ENCODE data around the gene SERPINE3.

SERPINE3 gene

DNA sequence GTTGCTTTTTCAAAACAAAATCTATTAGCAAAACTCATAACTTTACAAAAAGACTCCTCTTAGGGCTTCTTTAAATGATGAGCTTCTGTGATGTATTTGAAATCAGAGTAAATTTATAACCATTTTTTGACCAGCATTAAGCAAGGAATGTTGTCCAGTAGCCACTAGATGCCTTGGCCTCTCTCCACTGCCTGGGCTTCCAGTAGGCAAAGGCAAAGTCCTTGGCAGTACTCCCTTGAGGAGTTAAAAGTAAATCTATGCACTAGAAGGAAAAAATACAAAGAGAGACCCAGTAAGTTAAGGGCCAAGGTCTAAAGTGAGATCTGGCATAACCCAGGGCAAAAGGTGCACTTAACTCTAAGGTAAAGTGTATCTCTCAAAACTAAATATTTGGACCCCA is 9.5 kb downstream of the SERPINE3 start:
- no peak for DNase-seq (ENCODE audit: low spot score in 2 of 2)
- no peaks in the 10 kb centered on the region for H3K27me3 Mint-ChIP-seq
- H3K27ac Mint-ChIP-seq (ENCODE audit: low read depth), result no peak overlapping the region
- H3K4me3 Mint-ChIP-seq, result no peak overlapping the region
- H3K4me1 Mint-ChIP-seq, result no peaks in the 10 kb centered on the region
- H3K9me3 Mint-ChIP-seq, result no peaks in the 10 kb centered on the region
- H3K36me3 Mint-ChIP-seq (ENCODE audit: insufficient read depth), result peaks cover 3% of the 10 kb centered on the region
- no peak for ATAC-seq (replicated peaks; ENCODE audit: extremely low read depth, poor library complexity, severe bottlenecking)

GRCh38 chr13:51355217-51355616 is 15.7 kb downstream of the SERPINE3 start:
- Mint-ChIP-seq H3K4me3 (no peak overlapping the region), H3K36me3 (ENCODE audit: insufficient read depth) (no peaks in the 10 kb centered on the region), H3K9me3 (no peaks in the 10 kb centered on the region), H3K27me3 (no peaks in the 10 kb centered on the region), H3K27ac (ENCODE audit: low read depth) (no peak overlapping the region), H3K4me1 (no peaks in the 10 kb centered on the region)
- ATAC-seq (replicated peaks; ENCODE audit: extremely low read depth, poor library complexity, severe bottlenecking) (no peak), DNase-seq (ENCODE audit: low spot score in 2 of 2) (no peak)

DNA sequence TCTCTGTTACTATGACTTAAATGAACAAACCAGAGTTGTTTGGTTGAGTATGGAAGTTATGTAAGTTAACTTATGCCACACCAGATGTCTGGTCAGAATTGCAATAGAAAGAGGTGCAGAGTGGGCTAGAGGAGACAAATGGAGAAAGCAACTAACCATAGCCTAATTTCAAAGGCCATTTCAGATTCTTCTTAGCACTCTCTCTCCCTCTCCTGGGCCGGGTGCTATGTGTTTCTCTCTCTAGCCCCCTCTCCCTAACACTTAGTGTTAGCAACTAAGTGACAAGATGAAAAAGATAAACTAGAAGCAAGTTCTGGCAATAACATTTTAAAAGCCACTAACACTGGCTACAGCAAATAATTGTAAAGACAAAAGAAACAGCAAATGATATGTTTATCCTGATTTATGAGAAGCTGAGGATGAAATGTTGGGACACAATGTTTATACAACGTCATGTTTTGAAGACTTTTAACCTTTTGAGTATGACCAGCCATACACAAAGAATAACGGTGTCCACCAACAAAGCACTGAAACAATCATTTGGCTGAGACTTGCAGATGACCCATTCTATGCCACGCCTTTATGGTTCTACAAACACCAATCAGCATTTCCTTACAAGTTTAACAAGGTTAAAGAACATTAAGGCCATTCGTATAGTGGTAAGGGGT is 18.6 kb downstream of the SERPINE3 start:
- Mint-ChIP-seq H3K4me3 (no peak overlapping the region), H3K27me3 (no peaks in the 10 kb centered on the region), H3K36me3 (ENCODE audit: insufficient read depth) (peaks cover 8% of the 10 kb centered on the region), H3K4me1 (no peaks in the 10 kb centered on the region), H3K9me3 (no peaks in the 10 kb centered on the region), H3K27ac (ENCODE audit: low read depth) (peak overlapping the region; percentile 47)
- DNase-seq (ENCODE audit: low spot score in 2 of 2) (no peak), ATAC-seq (replicated peaks; ENCODE audit: extremely low read depth, poor library complexity, severe bottlenecking) (no peak)

DNA sequence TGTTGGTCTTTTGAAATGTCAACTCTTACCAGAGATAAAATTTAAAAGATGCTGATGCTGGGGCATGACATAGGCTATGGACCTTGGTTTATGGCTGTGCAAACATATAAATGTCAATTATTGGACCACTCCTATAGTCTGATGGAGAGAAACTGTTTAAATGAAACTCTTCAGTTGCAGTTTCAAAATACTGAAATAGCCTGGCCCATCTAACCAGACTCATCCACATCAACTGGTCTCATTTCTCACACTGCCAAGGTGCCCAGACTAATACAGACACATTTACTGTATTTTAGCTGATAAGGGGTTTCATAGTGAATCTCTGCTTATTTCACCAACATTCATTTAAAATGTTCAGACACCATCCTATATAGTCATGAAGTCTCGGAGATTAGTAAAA is 19.9 kb downstream of the SERPINE3 start:
- ATAC-seq (replicated peaks; ENCODE audit: extremely low read depth, poor library complexity, severe bottlenecking) (no peak), DNase-seq (ENCODE audit: low spot score in 2 of 2) (no peak)
- no peaks in the 10 kb centered on the region for H3K4me1 Mint-ChIP-seq
- peaks cover 8% of the 10 kb centered on the region for H3K36me3 Mint-ChIP-seq (ENCODE audit: insufficient read depth)
- no peak overlapping the region for H3K4me3 Mint-ChIP-seq
- no peak overlapping the region for H3K27ac Mint-ChIP-seq (ENCODE audit: low read depth)
- H3K27me3 Mint-ChIP-seq, result no peaks in the 10 kb centered on the region
- H3K9me3 Mint-ChIP-seq, result no peaks in the 10 kb centered on the region

- no peaks in the 10 kb centered on the region for H3K27me3 Mint-ChIP-seq
- no peak overlapping the region for H3K27ac Mint-ChIP-seq (ENCODE audit: low read depth)
- H3K36me3 Mint-ChIP-seq (ENCODE audit: insufficient read depth), result peaks cover 18% of the 10 kb centered on the region
- no peak overlapping the region for H3K4me3 Mint-ChIP-seq
- DNase-seq (ENCODE audit: low spot score in 2 of 2), result no peak
- ATAC-seq (replicated peaks; ENCODE audit: extremely low read depth, poor library complexity, severe bottlenecking), result no peak
- no peaks in the 10 kb centered on the region for H3K4me1 Mint-ChIP-seq
- H3K9me3 Mint-ChIP-seq, result no peaks in the 10 kb centered on the region
Measured at GRCh38 chr13:51360489-51360888, 21.0 kb downstream of the SERPINE3 start.

DNA sequence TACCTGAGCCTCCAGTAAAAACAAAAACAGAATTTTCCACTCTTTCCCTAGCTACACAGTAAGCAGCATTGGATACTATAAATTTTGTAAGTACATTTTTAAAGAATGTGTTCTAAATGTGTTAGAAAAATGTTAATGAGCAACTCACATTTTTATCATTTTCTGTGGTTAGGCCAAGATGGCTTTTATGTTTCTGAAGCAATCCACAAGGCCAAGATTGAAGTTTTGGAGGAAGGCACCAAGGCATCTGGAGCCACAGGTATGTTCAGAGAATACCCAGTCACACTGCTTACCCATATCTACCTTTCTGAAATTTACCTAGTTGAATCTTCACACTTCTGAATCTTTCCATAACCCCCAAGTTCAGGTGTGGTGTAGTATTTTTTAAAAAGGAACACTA is 21.6 kb downstream of the SERPINE3 start:
- no peak for ATAC-seq (replicated peaks; ENCODE audit: extremely low read depth, poor library complexity, severe bottlenecking)
- H3K4me3 Mint-ChIP-seq, result no peak overlapping the region
- DNase-seq (ENCODE audit: low spot score in 2 of 2), result no peak
- no peaks in the 10 kb centered on the region for H3K9me3 Mint-ChIP-seq
- no peaks in the 10 kb centered on the region for H3K4me1 Mint-ChIP-seq
- H3K27ac Mint-ChIP-seq (ENCODE audit: low read depth), result peak overlapping the region; percentile 62
- peaks cover 23% of the 10 kb centered on the region for H3K36me3 Mint-ChIP-seq (ENCODE audit: insufficient read depth)
- no peaks in the 10 kb centered on the region for H3K27me3 Mint-ChIP-seq

- ATAC-seq (replicated peaks; ENCODE audit: extremely low read depth, poor library complexity, severe bottlenecking), result no peak
- Mint-ChIP-seq H3K36me3 (ENCODE audit: insufficient read depth) (peaks cover 34% of the 10 kb centered on the region), H3K4me3 (no peak overlapping the region), H3K27ac (ENCODE audit: low read depth) (no peak overlapping the region), H3K4me1 (no peaks in the 10 kb centered on the region), H3K27me3 (no peaks in the 10 kb centered on the region), H3K9me3 (no peaks in the 10 kb centered on the region)
- DNase-seq (ENCODE audit: low spot score in 2 of 2), result no peak
Measured at GRCh38 chr13:51363625-51364024, 24.1 kb downstream of the SERPINE3 start.

- no peak overlapping the region for H3K27ac Mint-ChIP-seq (ENCODE audit: low read depth)
- no peaks in the 10 kb centered on the region for H3K4me1 Mint-ChIP-seq
- H3K4me3 Mint-ChIP-seq, result no peak overlapping the region
- ATAC-seq (replicated peaks; ENCODE audit: extremely low read depth, poor library complexity, severe bottlenecking) (no peak), DNase-seq (ENCODE audit: low spot score in 2 of 2) (no peak)
- peaks cover 43% of the 10 kb centered on the region for H3K36me3 Mint-ChIP-seq (ENCODE audit: insufficient read depth)
- H3K9me3 Mint-ChIP-seq, result no peaks in the 10 kb centered on the region
- no peaks in the 10 kb centered on the region for H3K27me3 Mint-ChIP-seq
Measured at GRCh38 chr13:51364404-51365008, 25.0 kb downstream of the SERPINE3 start.

GRCh38 chr13:51370116-51370515 is 30.6 kb downstream of the SERPINE3 start:
- no peaks in the 10 kb centered on the region for H3K4me1 Mint-ChIP-seq
- H3K4me3 Mint-ChIP-seq, result no peak overlapping the region
- no peaks in the 10 kb centered on the region for H3K9me3 Mint-ChIP-seq
- no peaks in the 10 kb centered on the region for H3K27me3 Mint-ChIP-seq
- H3K36me3 Mint-ChIP-seq (ENCODE audit: insufficient read depth), result peaks cover 45% of the 10 kb centered on the region
- peak overlapping the region; percentile 0 for H3K27ac Mint-ChIP-seq (ENCODE audit: low read depth)
- ATAC-seq (replicated peaks; ENCODE audit: extremely low read depth, poor library complexity, severe bottlenecking) (no peak), DNase-seq (ENCODE audit: low spot score in 2 of 2) (no peak)

DNA sequence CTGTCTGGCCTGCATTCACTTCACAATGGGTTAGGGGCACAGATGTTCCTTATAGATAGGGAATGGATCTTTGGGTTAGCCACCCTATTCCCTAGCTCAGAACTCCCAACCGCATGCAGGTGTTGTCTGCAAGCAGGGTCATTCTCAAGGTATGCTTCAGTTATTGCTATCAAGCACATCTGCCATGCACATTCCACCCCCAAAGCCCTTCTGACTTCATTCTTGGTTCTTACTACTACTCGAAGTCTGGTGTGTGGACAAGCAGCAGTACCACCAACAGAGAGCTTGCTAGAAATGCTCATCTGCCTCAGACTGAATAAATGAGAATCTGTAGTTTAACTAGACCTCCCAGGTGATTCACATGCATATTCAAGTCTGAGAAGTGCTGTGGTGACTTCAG is 31.3 kb downstream of the SERPINE3 start:
- Mint-ChIP-seq H3K4me1 (no peaks in the 10 kb centered on the region), H3K4me3 (no peak overlapping the region), H3K36me3 (ENCODE audit: insufficient read depth) (peaks cover 45% of the 10 kb centered on the region), H3K27ac (ENCODE audit: low read depth) (no peak overlapping the region), H3K27me3 (no peaks in the 10 kb centered on the region), H3K9me3 (no peaks in the 10 kb centered on the region)
- ATAC-seq (replicated peaks; ENCODE audit: extremely low read depth, poor library complexity, severe bottlenecking) (no peak), DNase-seq (ENCODE audit: low spot score in 2 of 2) (no peak)

- Mint-ChIP-seq H3K36me3 (ENCODE audit: insufficient read depth) (peaks cover 45% of the 10 kb centered on the region), H3K9me3 (no peaks in the 10 kb centered on the region), H3K27ac (ENCODE audit: low read depth) (no peak overlapping the region), H3K4me1 (no peaks in the 10 kb centered on the region), H3K27me3 (no peaks in the 10 kb centered on the region), H3K4me3 (no peak overlapping the region)
- ATAC-seq (replicated peaks; ENCODE audit: extremely low read depth, poor library complexity, severe bottlenecking) (no peak), DNase-seq (ENCODE audit: low spot score in 2 of 2) (no peak)
Measured at GRCh38 chr13:51371768-51372399, 32.4 kb downstream of the SERPINE3 start.

GRCh38 chr13:51373451-51373850 is 34.0 kb downstream of the SERPINE3 start:
- H3K4me1 Mint-ChIP-seq, result no peaks in the 10 kb centered on the region
- H3K36me3 Mint-ChIP-seq (ENCODE audit: insufficient read depth), result peaks cover 51% of the 10 kb centered on the region
- DNase-seq (ENCODE audit: low spot score in 2 of 2) (no peak), ATAC-seq (replicated peaks; ENCODE audit: extremely low read depth, poor library complexity, severe bottlenecking) (no peak)
- no peaks in the 10 kb centered on the region for H3K9me3 Mint-ChIP-seq
- H3K27me3 Mint-ChIP-seq, result no peaks in the 10 kb centered on the region
- no peak overlapping the region for H3K27ac Mint-ChIP-seq (ENCODE audit: low read depth)
- no peak overlapping the region for H3K4me3 Mint-ChIP-seq

GRCh38 chr13:51380269-51380668 is 40.8 kb downstream of the SERPINE3 start:
- Mint-ChIP-seq H3K27ac (ENCODE audit: low read depth) (peak overlapping the region; percentile 46), H3K27me3 (no peaks in the 10 kb centered on the region), H3K9me3 (no peaks in the 10 kb centered on the region), H3K4me3 (no peak overlapping the region), H3K4me1 (no peaks in the 10 kb centered on the region), H3K36me3 (ENCODE audit: insufficient read depth) (peaks cover 40% of the 10 kb centered on the region)
- no peak for DNase-seq (ENCODE audit: low spot score in 2 of 2)
- ATAC-seq (replicated peaks; ENCODE audit: extremely low read depth, poor library complexity, severe bottlenecking), result peak; percentile 49
